ENCODE results near the gene GABRG3.

GABRG3 gene

GRCh38 chr15:27123291-27123690 is 152.3 kb downstream of the GABRG3 start:
- no peak overlapping the region for H3K4me3 ChIP-seq (ENCODE audit: low read depth, low read length)
- H3K27ac ChIP-seq = no peak overlapping the region
- DNase-seq = no peak
- no peaks in the 10 kb centered on the region for H3K36me3 ChIP-seq (replicated peaks)
- H3K27me3 ChIP-seq (replicated peaks) = no peaks in the 10 kb centered on the region
- no peak for TF ChIP-seq CTCF (IDR thresholded peaks at IDR 0.05; ENCODE audit: low read depth, low read length, missing control alignments)
- in situ Hi-C loops (cut with HindIII; ENCODE audit: low pct_ligation_motif_present, low sequenced_read_pairs) = no loop called here

GRCh38 chr15:27123808-27124207 is 152.8 kb downstream of the GABRG3 start:
- DNase-seq = no peak
- no peak for TF ChIP-seq CTCF (IDR thresholded peaks at IDR 0.05; ENCODE audit: low read depth, low read length, missing control alignments)
- Histone ChIP-seq H3K27ac (no peak overlapping the region), H3K4me3 (ENCODE audit: low read depth, low read length) (no peak overlapping the region), H3K27me3 (replicated peaks) (no peaks in the 10 kb centered on the region), H3K36me3 (replicated peaks) (no peaks in the 10 kb centered on the region)
- in situ Hi-C loops (cut with HindIII; ENCODE audit: low pct_ligation_motif_present, low sequenced_read_pairs) = no loop called here

- no peak for DNase-seq
- H3K27ac ChIP-seq = no peak overlapping the region
- TF ChIP-seq CTCF (IDR thresholded peaks at IDR 0.05; ENCODE audit: low read depth, low read length, missing control alignments) = no peak
- in situ Hi-C loops (cut with HindIII; ENCODE audit: low pct_ligation_motif_present, low sequenced_read_pairs) = no loop called here
- H3K27me3 ChIP-seq (replicated peaks) = no peaks in the 10 kb centered on the region
- no peak overlapping the region for H3K4me3 ChIP-seq (ENCODE audit: low read depth, low read length)
- no peaks in the 10 kb centered on the region for H3K36me3 ChIP-seq (replicated peaks)
Observed at GRCh38 chr15:27124287-27124871, 153.4 kb downstream of the GABRG3 start.

- Histone ChIP-seq H3K36me3 (replicated peaks) (no peaks in the 10 kb centered on the region), H3K27ac (no peak overlapping the region), H3K27me3 (replicated peaks) (no peaks in the 10 kb centered on the region), H3K4me3 (ENCODE audit: low read depth, low read length) (no peak overlapping the region)
- DNase-seq = no peak
- in situ Hi-C loops (cut with HindIII; ENCODE audit: low pct_ligation_motif_present, low sequenced_read_pairs) = no loop called here
- TF ChIP-seq CTCF (IDR thresholded peaks at IDR 0.05; ENCODE audit: low read depth, low read length, missing control alignments) = no peak
Observed at GRCh38 chr15:27125185-27125584, 154.2 kb downstream of the GABRG3 start.

- no peaks in the 10 kb centered on the region for H3K36me3 ChIP-seq (replicated peaks)
- H3K27ac ChIP-seq = no peak overlapping the region
- DNase-seq = no peak
- no peak overlapping the region for H3K4me3 ChIP-seq (ENCODE audit: low read depth, low read length)
- H3K27me3 ChIP-seq (replicated peaks) = no peaks in the 10 kb centered on the region
- in situ Hi-C loops (cut with HindIII; ENCODE audit: low pct_ligation_motif_present, low sequenced_read_pairs) = no loop called here
- TF ChIP-seq CTCF (IDR thresholded peaks at IDR 0.05; ENCODE audit: low read depth, low read length, missing control alignments) = no peak
Observed at GRCh38 chr15:27126449-27126848, 155.5 kb downstream of the GABRG3 start.
